ENCODE results near the gene ANKRD6.

GRCh38 chr6:89612121-89612520, 179.2 kb downstream of the ANKRD6 start:
- TF ChIP-seq CTCF (IDR thresholded peaks at IDR 0.05) (no peak), POLR2A (IDR thresholded peaks at IDR 0.05) (no peak)
